ENCODE results near the gene CHRNA9.
"Not testable (repeated sequence)": the region's sequence is repeated elsewhere in the genome, so short reads cannot be mapped to it uniquely, and the experiment has no call there.

CHRNA9 gene

DNA sequence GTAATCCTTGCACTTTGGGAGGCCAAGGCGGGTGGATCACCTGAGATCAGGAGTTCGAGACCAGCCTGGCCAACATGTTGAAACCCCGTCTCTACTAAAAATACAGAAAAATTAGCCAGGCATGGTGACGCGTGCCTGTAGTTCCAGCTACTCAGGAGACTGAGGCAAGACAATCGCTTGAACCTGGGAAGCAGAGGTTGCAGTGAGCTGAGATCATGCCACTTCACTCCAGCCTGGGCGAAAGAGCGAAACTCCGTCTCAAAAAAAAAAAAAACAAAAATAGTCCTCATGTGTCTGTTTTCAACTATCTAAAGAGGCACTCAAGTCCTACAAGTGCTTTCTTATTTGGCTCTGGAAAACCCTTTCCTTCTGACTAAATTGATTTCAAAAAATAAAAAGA is 57.1 kb downstream of the CHRNA9 start:
- DNase-seq, result not testable (repeated sequence)

GRCh38 chr4:40394236-40394635 is 59.1 kb downstream of the CHRNA9 start:
- peak; percentile 50 to 51 (median 51) for DNase-seq

- DNase-seq, result no peak
Measured at GRCh38 chr4:40395166-40395900, 60.2 kb downstream of the CHRNA9 start.

DNA sequence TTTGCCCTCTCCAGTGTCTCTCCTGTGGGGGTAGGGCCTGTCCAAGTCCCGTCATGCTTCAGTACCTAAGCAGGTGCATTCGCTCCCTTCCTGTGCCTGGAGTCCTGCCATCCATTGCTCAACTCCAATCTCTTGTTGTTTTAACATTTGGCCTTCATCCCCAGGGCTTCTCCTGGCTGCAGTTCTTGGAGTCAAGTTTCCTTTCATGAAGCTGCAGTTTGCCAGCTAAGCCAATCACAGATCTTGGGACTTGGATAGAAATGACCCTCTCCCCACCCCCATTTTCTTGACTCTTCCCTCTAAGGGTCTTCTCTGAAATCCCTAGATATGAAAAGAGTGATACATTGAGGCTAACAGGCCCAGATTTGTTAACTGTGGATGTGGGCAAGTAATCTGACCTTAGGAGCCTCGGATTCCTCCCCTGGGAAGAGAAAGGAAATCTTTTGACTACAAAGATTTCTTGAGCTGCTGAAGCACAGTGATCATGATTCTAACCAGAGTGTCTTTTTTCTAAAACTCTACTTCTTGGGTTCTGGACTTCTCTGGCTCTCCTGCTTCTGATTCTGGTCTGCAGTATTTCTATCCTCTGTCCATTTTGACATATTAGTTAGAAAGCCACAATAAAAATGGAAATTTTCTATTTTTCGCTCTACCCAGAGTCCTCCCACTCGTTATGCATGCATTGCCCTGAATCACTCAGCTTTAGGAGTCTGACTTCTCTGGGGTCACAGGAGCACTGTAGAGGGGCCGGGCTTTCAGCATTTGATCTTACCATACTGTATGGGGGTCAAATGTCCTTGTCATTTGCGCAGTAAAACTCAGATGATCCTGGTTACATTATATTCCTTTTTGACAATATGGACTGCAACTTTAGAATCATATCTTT is 61.0 kb downstream of the CHRNA9 start:
- no peak for DNase-seq

DNA sequence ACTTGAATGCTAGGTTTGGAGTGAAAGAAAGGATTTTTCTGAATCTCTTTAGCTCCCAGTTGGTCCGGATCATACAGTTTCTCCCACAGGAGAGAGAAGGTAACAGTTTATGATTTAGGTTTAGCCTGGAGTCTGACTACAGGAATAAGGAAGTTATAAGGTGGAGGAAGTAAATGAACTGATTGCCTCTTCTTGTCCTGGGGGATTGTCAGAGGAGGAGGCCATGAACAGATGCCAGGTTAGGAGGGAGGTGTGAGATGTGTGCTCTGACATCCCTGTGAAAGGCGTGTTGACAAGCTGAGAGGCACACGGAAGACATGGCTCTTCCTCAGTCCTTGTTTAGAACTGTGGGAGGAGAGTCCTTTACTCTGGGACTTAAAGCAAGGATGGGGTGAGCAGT is 64.4 kb downstream of the CHRNA9 start:
- no peak for DNase-seq

- no peak for DNase-seq
Measured at GRCh38 chr4:40401096-40401495, 66.0 kb downstream of the CHRNA9 start.

- peak; percentile 18 to 40 (median 23) for DNase-seq
Measured at GRCh38 chr4:40401631-40402030, 66.5 kb downstream of the CHRNA9 start.

GRCh38 chr4:40402556-40402955 is 67.4 kb downstream of the CHRNA9 start:
- no peak for DNase-seq

DNA sequence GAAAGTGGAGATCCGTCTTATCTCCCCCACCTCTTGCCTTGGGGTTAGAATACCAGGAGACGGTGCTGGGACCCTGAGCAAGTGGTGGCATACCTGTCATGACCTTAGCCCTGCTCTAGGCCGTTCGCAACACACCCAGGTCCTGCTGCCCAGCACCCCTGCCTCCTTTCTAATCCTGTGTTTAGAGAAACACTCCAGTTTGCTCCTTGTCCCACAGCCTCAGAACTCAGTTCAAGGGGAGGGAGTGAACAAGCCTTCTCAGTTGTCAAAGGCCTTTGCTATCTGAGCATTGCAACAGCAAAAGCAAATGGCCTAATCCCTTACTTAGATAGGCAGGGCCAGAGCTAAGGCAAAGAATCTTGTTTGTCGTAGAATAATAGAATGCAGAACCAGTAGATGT is 67.9 kb downstream of the CHRNA9 start:
- DNase-seq, result no peak

All from suppressor macrophage treated with lipopolysaccharide for 1 hour (primary cell).